ENCODE measurements around the gene VCL. TPM values are rescaled to one million over a fixed set of nuclear protein-coding genes. Genes with fewer than 3 reads are reported as not detected.

The VCL gene
- total RNA-seq, 1 donor from 2014 or later: 42.1 TPM

- H3K36me3 Mint-ChIP-seq (ENCODE audit: unreplicated experiment): no peaks in the 10 kb centered on the region
- H3K27ac Mint-ChIP-seq (ENCODE audit: unreplicated experiment): no peak overlapping the region
- no peaks in the 10 kb centered on the region for H3K9me3 Mint-ChIP-seq (ENCODE audit: unreplicated experiment)
- DNase-seq: no peak
- H3K4me3 Mint-ChIP-seq (ENCODE audit: unreplicated experiment): no peak overlapping the region
- no peak for TF ChIP-seq CTCF (IDR thresholded peaks at IDR 0.05; ENCODE audit: partially characterized antibody, unreplicated experiment)
- H3K4me1 Mint-ChIP-seq (ENCODE audit: low read depth, unreplicated experiment): no peaks in the 10 kb centered on the region
- no peaks in the 10 kb centered on the region for H3K27me3 Mint-ChIP-seq (ENCODE audit: unreplicated experiment)
Measured at GRCh38 chr10:74039561-74040145, 41.7 kb downstream of the VCL start.

- Mint-ChIP-seq H3K36me3 (ENCODE audit: unreplicated experiment) (no peaks in the 10 kb centered on the region), H3K27me3 (ENCODE audit: unreplicated experiment) (no peaks in the 10 kb centered on the region), H3K4me1 (ENCODE audit: low read depth, unreplicated experiment) (no peaks in the 10 kb centered on the region), H3K9me3 (ENCODE audit: unreplicated experiment) (no peaks in the 10 kb centered on the region), H3K27ac (ENCODE audit: unreplicated experiment) (no peak overlapping the region), H3K4me3 (ENCODE audit: unreplicated experiment) (no peak overlapping the region)
- TF ChIP-seq CTCF (IDR thresholded peaks at IDR 0.05; ENCODE audit: partially characterized antibody, unreplicated experiment): no peak
- DNase-seq: no peak
Measured at GRCh38 chr10:74040200-74041126, 42.5 kb downstream of the VCL start.

- H3K27ac Mint-ChIP-seq (ENCODE audit: unreplicated experiment): no peak overlapping the region
- H3K9me3 Mint-ChIP-seq (ENCODE audit: unreplicated experiment): no peaks in the 10 kb centered on the region
- TF ChIP-seq CTCF (IDR thresholded peaks at IDR 0.05; ENCODE audit: partially characterized antibody, unreplicated experiment): no peak
- H3K4me1 Mint-ChIP-seq (ENCODE audit: low read depth, unreplicated experiment): no peaks in the 10 kb centered on the region
- H3K36me3 Mint-ChIP-seq (ENCODE audit: unreplicated experiment): no peaks in the 10 kb centered on the region
- no peak overlapping the region for H3K4me3 Mint-ChIP-seq (ENCODE audit: unreplicated experiment)
- no peaks in the 10 kb centered on the region for H3K27me3 Mint-ChIP-seq (ENCODE audit: unreplicated experiment)
- DNase-seq: no peak
Measured at GRCh38 chr10:74044419-74044818, 46.5 kb downstream of the VCL start.

GRCh38 chr10:74047304-74047703 lies 49.4 kb downstream of the VCL start:
- no peak for TF ChIP-seq CTCF (IDR thresholded peaks at IDR 0.05; ENCODE audit: partially characterized antibody, unreplicated experiment)
- H3K9me3 Mint-ChIP-seq (ENCODE audit: unreplicated experiment): no peaks in the 10 kb centered on the region
- no peak overlapping the region for H3K4me3 Mint-ChIP-seq (ENCODE audit: unreplicated experiment)
- no peak overlapping the region for H3K27ac Mint-ChIP-seq (ENCODE audit: unreplicated experiment)
- no peaks in the 10 kb centered on the region for H3K27me3 Mint-ChIP-seq (ENCODE audit: unreplicated experiment)
- H3K36me3 Mint-ChIP-seq (ENCODE audit: unreplicated experiment): no peaks in the 10 kb centered on the region
- no peaks in the 10 kb centered on the region for H3K4me1 Mint-ChIP-seq (ENCODE audit: low read depth, unreplicated experiment)
- no peak for DNase-seq

- DNase-seq: no peak
- Mint-ChIP-seq H3K27ac (ENCODE audit: unreplicated experiment) (no peak overlapping the region), H3K9me3 (ENCODE audit: unreplicated experiment) (no peaks in the 10 kb centered on the region), H3K36me3 (ENCODE audit: unreplicated experiment) (no peaks in the 10 kb centered on the region), H3K4me3 (ENCODE audit: unreplicated experiment) (no peak overlapping the region), H3K4me1 (ENCODE audit: low read depth, unreplicated experiment) (no peaks in the 10 kb centered on the region), H3K27me3 (ENCODE audit: unreplicated experiment) (no peaks in the 10 kb centered on the region)
- no peak for TF ChIP-seq CTCF (IDR thresholded peaks at IDR 0.05; ENCODE audit: partially characterized antibody, unreplicated experiment)
Measured at GRCh38 chr10:74047871-74048270, 50.0 kb downstream of the VCL start.

Data from glutamatergic neuron (in vitro differentiated cells).